AG09309 (cell line): Measurements from ENCODE around the gene ZNF800.

Source experiments
- DNase-seq: peaks from one replicate; pipeline ENCODE4 v3.0.0-alpha.2; 2010; ENCODE audit warnings: low read depth
- H3K4me3 ChIP-seq: 2 replicates; pipeline ENCODE4 v1.5.1; 2011; ENCODE audit warnings: mild to moderate bottlenecking, low read depth, low read length, moderate library complexity; ENCODE audit not compliant: control insufficient read depth
- CTCF ChIP-seq: IDR thresholded peaks from 2 replicates; pipeline ENCODE4 v1.5.1; 2011; ENCODE audit warnings: mild to moderate bottlenecking, low read depth, low read length, inconsistent platforms; ENCODE audit not compliant: insufficient read depth, control insufficient read depth; ENCODE audit errors: missing control alignments

ZNF800 gene

DNA sequence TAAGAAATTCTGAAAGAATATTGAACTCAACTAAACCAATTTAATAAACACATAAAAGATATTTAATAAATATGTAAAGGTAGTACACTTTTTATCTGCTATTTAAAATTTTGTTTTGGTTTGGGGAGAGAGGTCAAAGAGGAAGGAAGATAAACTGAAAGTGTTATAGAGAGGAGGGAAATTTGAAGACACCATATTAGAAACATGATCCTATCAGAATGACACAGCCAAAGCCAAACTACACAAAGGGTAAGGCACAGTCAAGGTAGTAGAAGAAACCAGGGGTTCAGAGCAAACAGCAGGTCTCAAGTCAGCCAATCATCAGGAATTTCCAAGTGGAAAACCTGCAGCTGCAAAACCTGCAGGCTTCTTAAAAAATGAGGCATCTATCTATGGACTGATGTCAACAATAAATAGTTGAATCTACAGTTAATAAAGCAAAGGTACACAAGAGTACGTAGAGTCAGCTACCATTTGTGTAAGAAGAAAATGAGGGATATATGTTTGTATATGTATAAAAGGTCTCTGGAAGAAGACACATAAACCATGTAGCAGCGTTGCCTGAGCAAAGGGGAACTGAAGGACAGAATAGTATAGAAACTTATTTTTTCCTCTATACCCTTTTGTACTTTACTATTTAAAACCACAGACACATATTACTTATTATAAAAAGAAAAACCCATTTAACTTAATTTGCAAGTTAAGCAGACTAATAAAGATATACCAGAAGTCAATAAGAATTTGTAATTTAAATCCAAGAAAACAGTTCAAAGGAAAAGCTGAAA, 10.0 kb downstream of the ZNF800 start:
- H3K4me3 ChIP-seq = no peak overlapping the region
- DNase-seq = no peak
- TF ChIP-seq CTCF = no peak

DNA sequence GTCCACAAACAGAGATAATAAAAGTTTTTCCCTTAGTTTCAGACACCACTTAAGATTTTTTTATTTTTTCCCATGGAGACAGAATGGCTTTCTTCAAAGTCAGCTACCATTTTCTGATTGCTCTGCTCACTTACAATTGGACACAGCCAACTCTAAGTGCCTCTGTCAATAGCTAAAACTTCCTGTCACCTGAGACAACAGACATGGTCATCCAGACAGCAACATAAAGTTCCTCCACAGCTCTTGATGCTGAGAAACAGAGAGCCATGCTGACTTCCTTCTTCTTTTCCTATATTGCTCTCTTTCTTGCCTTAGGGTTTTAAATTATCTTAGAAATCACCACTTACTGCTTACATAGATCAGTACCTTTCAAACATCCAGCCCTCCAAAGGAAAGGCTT, 12.0 kb downstream of the ZNF800 start:
- TF ChIP-seq CTCF = no peak
- no peak overlapping the region for H3K4me3 ChIP-seq
- DNase-seq = no peak

DNA sequence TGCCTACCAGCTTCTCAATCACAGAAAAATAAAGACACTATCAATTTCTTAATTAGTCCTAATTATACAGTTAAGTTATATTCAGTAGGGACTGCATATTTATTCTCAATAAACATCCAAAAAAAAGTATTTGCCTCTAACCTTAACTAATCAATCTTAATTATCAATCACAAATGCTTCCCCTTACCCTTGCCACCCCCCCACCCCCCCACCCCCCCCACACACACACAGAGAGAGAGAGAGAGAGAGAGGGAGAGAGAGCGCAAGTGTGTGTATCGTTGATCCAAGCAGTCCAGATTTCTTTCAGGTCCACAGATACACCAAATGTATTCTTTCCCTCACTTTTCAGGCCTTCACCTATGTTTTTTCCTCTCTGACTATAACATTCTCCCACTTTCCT, 12.9 kb downstream of the ZNF800 start:
- DNase-seq = no peak

DNA sequence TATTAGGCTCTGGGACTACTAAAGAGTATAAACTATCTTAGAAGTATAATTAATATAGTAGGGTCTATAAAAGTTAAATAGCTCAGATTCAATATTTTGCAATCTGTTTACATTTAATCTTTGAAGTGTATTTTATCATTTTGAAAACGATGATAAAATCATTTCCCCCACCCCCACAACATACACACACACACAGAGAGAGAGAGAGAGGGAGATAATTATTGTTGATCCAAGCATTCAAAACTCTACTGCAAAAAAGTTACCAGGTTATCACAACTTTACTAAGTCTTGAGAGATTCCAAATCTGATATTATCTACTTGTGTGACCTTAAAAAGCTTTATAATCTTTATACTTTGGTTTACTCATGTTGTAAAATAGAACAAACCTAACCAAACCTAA, 14.0 kb downstream of the ZNF800 start:
- DNase-seq = no peak
- no peak for TF ChIP-seq CTCF
- H3K4me3 ChIP-seq = no peak overlapping the region

More for the DNA sequence above, 12.9 kb downstream of the ZNF800 start:
- no peak overlapping the region for H3K4me3 ChIP-seq
- no peak for TF ChIP-seq CTCF

GRCh38 chr7:127377425-127377824, 15.1 kb downstream of the ZNF800 start:
- no peak for TF ChIP-seq CTCF
- H3K4me3 ChIP-seq = no peak overlapping the region
- no peak for DNase-seq

DNA sequence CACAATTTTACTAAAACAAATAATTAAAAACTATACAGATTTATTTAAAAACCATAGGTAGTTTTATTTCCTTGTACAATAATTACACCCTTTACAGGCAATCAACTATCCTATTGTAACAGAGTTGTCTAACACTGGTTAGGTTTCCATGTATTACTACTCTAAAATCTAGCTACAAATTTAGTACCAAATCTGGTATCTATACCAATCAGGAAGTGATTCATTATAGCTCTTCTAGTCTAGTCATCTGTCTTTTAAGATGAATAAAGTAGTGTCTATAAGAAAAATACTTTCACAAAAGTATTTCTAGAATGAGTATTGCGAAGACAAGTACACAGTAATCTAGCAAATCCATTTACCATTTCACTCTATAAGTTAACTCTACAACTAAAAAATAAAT, 16.9 kb downstream of the ZNF800 start:
- no peak overlapping the region for H3K4me3 ChIP-seq
- TF ChIP-seq CTCF = no peak

More for the DNA sequence above, 16.9 kb downstream of the ZNF800 start:
- no peak for DNase-seq
